Stimulated activated CD8-positive, alpha-beta memory T cell treated with anti-CD3 and anti-CD28 coated beads, Interleukin-7, amount 100 ng/mL, for 24 hours (primary cell): ENCODE measurements around the gene COQ2.
A peak's percentile ranks its signal among the peaks of the same experiment; 100 is the strongest.
"Not testable (repeated sequence)": the region's sequence is repeated elsewhere in the genome, so short reads cannot be mapped to it uniquely, and the experiment has no call there.

Experiments used
- DNase-seq: peaks from one replicate; pipeline ENCODE4 v3.0.0-alpha.2; 2020; ENCODE audit warnings: low read depth

The COQ2 gene, protein sequence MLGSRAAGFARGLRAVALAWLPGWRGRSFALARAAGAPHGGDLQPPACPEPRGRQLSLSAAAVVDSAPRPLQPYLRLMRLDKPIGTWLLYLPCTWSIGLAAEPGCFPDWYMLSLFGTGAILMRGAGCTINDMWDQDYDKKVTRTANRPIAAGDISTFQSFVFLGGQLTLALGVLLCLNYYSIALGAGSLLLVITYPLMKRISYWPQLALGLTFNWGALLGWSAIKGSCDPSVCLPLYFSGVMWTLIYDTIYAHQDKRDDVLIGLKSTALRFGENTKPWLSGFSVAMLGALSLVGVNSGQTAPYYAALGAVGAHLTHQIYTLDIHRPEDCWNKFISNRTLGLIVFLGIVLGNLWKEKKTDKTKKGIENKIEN

DNA sequence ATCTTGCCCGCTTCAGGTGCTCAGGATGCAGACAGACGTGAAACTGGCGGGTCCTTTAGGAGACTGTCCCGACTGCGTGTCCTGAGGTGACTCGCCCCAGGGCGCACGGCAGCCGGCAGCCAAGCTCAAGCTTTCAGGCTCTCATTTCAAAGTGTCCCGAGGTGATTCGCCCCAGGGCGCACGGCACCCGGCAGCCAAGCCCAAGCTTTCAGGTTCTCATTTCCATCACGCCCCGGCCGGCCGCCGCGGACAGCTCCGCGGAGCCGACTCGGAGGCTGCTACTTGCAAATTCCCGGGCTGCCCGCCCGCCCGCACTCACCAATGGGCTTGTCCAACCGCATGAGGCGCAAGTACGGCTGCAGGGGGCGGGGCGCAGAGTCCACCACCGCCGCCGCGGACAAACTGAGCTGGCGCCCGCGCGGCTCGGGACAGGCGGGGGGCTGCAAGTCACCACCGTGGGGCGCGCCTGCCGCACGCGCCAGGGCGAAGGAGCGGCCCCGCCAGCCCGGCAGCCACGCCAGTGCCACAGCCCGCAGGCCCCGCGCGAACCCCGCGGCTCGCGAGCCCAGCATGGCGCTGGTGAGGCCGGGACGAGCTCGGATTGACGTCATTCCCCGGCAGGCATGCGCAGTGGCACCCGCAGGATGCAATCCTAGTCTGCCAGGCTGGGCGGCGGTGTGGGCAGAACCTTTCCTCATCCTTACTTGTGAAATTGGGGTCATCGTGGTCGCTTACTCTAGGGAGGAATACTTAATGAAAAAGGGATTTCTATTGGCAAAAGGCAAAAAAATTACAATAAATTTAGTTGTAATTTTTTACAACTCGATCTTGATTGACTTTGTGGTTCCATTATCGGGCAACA lies at the start of gene COQ2:
Gene COQ2, minus strand, starts transcription at position 606 of the 862 bp plus-strand sequence. Its CDS starts 34 bp downstream, at position 572.
- DNase-seq, result peak; percentile 91

DNA sequence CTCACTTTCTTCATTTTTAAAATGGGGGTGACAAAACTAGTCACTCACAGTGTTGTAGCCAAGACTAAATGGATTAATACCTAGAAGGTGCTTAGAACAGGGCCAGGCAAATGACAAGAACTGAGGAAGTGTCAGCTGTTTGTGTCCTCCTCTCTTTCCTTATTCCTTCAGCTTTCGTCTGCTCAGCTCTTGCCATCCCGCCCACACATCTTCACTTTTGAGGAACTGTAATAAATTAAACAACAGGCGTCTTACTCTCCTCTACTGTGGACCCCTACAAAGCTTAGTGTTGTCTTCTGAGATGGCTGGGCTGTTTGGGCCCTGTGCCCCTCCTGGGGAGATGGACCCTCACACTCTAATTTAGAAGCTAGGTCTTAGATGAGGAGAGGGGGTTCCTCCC lies 47.4 kb upstream of the COQ2 start:
- DNase-seq, result no peak

DNA sequence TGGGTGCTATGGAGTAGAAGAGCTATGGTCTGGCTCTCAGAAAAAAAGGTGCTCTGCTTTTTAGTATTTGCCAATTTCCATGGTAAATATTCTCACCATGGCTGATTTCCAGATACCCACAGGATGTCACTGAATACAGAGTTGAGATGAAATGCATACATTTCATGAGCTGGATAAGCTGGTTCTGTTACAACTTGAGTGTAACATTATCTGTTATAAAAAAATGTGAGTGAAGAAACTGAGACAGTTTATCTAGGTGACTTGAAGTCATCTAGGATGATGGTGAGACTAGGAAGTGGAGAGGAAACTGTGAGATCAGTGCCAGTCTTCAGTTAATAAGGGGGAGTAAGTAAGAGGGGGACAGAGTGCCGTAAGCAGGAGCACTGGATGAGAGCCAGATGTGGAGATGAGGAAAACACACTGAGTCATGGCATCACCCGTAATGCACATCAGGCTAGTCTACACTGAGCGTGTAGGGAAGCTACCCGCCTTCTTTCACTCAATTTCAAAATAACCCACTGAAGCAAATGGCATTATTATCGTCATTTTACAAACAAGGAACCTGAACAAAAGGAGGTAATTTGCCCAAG lies 45.0 kb upstream of the COQ2 start:
- no peak for DNase-seq

DNA sequence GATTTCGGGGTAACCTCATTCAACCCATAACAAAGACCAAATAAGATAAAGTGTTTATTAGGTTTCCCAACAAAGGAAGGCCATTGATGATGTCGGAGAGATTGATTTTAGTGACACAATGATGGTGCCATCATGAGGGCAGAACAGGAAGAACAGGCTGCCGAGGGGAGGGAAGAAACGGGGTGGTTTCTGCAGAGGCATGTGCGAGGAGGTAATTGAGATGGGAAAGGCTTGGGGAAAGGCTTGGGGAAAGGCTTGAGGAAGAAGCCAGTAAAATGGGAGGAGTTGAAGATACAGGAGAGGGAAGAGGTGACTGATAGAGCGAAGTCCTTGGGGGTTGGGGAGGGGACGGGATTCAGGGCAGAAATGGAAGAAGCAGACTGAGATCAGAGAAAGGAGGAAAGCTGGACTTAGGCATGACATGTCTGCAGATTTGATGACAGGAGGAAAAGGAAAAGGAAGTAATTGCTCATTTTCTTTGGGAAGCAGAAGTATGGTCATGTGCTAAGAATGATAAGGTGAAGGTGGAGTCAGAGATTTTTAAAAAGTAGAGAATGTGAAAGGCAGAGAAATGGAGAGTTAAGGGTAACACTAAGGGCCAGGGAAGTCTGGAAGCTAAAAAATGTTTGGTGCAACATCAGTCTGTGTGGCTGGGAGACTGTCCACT lies 44.1 kb upstream of the COQ2 start:
- DNase-seq, result no peak

DNA sequence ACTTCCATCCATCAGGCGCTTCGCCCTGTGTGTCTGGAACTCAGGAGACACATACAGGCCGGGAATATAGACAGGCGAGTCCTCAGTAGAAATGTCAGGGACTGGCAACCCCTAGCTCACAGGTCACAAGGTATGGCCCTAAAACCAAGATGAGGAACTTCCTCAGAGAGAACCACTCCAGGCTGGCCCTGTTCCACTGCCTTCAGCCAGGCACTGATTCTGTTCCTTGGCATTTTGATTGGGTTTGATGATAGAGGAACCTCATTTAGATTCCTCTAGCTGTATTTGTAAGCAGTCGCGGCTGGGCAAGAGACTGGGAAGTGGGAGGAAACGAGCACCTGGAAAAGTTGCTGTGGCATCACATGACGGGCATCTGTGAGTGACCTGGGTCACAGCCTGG lies 41.9 kb upstream of the COQ2 start:
- no peak for DNase-seq

DNA sequence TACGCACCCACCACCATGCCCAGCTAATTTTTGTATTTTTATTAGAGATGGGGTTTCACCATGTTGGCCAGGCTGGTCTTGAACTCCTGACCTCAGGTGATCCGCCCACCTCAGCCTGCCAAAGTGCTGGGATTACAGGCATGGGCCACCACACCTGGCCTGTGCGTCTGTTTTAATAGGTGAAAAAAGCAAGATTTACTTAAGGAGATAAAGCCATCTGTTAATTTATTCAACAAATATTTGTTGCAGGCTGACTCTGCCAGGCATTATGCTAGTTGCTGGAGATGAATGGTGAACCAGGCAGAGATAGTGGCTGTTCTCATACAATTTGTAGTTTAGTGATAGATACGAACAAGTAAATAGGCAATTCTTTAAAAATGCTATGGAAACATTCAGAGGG lies 40.7 kb upstream of the COQ2 start:
- DNase-seq, result not testable (repeated sequence)

DNA sequence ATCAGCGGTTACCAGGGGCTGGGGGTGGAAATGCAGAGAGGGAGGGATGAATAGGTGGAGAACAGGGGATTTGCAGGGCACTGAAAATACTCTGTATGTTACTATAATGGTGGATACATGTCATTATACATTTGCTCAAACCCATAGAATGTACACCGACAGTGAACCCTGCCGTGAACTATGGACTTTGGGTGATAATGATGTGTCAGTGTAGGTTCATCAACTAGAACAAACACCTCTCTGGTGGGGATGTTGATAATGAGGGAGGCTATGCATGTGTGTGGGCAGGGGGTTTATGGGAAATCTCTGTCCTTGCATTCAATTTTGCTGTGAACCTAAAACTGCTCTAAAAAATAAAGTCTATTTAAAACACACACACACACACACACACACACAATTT lies 38.5 kb upstream of the COQ2 start:
- no peak for DNase-seq

DNA sequence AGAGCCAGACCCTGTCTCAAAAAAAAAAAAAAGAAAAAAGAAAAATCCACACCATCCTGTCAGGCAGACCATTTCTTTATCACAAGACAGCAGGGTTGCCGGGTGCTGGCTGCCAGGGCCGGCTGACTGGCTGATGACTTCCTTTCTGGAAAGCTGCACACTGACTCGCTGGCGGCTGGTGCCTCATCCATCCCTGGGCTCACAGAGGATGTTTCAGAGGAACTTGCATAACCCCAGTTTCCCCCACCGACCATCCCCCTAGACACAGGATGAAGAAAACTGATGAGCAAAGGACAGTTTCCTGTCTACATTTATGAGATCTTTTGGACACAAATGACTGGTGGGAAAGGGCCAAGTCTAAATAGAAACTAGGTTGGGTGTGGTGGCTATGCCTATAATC lies 36.0 kb upstream of the COQ2 start:
- DNase-seq, result no peak

DNA sequence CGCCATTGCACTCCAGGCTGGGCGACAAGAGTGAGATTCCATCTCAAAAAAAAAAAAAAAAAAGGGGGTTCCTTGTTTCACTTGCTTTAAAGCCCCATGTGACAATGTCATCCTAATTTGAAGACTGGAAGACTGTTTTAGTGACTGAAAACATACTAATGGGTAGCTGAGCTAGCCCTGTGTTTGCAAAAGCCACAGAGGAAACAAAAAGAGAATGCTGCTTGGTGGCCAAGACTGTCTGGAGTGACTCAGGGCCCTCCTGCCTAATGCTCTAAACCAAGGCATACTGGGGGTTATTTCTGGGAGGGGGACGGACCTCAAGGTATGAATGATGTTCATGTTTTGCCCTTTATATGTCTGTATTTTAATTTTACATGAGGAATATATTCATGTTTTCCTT lies 34.1 kb upstream of the COQ2 start:
- no peak for DNase-seq

DNA sequence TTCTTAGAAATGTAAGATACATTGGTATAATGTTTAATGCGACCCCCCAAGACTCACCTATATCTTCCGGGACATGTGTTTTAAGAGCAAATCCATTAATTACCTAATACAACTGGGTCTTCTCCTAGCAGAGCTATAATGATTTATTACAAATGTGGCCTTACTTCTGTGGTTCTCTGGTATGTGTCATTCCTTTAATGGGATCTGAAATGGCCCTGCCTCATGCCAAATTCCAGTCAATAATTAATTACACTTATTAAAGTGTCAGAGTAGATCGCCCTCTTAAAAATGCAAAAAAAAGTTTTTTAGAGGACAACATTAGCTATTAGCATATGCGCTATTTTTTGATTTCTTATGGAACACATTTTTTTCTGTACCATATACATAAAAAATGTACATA lies 33.1 kb upstream of the COQ2 start:
- DNase-seq, result no peak

DNA sequence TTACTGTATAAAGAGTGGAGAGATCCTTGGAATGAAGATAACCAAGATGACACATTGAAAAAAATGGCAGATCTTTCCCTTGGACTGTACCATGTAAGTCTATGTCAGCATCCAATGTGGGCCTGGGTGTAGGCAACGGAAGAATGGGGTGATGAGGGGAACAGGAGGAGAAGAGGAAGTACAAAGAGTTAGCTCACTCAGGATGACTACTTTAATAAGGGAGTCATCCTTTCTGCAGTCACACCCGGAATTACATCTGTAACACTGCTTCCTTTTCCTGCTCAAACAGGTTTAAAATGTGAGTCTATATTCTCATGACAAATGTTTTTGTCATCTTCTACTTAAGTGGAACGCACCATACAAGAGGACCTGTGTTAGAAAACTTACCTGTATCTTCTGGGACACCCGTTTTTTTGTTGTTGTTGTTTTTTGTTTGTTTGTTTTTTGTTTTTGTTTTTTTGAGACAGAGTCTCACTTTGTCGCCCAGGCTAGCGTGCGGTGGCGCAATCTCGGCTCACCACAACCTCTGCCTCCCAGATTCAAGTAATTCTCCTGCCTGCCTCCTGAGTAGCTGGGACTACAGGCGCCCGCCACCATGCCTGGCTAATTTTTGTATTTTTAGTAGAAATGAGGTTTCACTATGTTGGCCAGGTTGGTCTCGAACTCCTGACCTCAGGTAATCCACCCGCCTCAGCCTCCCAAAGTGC lies 32.0 kb upstream of the COQ2 start:
- no peak for DNase-seq

DNA sequence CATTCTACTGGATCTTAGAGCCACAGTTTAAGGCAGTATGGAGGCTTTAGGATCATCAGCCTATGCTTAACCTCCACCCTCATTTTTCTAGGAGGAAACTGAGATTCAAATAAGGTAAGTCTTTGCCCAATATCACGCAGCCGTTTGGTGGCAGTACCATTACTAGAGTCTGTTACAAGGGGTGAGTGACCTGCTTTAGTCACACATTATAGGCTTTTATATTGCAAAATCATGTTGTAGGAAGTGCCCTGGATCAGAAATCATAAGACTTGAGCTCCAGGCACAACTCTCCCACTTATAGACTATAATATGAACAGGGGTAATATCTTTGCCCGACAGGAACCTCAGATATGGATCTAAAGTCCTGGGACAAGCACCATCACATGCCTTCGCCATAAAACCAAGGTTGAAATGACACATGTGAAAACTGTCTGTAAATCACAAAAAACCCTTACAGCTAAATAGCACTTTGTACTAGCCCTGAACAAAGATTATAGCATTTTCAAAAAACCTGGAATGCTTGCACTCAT lies 30.8 kb upstream of the COQ2 start:
- no peak for DNase-seq

DNA sequence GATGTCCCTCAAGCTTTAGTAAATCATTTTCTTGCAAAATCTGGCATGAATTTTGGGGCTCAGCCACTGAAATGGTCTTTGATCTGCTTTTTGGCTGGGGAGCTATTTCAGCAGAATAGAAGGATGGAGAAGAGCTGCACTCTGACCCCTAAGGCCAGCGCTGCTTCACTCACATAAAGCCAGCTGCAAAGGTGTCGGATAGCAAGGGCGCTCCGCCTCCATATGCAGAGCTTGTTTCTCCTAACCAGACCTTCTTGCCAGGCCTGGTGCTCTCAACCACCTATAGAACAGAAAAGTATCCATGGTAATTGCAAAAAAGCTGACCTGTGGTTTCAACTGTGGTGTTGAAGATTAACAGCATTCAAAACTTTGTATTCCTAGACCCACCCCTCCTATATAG lies 24.1 kb upstream of the COQ2 start:
- no peak for DNase-seq

DNA sequence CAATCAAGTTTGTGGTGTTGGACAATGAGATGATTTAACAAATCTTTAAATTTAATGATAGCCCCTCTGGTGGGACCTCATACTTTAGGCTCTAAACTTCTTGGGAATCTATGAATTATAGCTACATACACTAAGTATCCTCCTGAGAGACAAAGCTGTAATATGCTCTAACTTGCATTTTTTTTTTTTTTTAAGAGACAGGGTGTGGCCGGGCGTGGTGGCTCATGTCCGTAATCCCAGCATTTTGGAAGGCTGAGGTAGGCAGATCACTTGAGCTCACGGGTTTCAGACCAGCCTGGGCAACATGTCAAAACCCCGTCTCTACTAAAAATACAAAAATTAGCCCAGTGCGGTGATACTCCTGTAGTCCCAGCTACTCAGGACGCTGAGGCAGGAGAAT lies 23.3 kb upstream of the COQ2 start:
- no peak for DNase-seq

DNA sequence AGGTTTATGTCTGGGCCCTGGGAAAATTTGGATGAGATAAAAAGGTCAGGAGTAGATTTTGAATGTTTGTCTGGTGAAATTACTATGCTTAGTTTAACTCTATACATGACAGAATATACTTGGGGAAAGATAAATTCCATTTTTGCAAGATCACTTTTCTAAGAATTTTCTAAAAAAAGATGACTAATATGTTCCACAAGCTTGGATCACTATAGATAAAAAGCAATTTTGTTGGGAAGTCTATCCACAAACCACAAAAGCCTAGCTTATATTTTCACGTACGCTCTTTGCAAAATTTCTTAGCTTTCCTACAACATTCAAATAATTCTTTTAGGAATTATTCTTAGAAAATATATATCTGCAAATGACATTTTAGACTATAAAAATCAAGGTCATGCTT lies 20.6 kb upstream of the COQ2 start:
- no peak for DNase-seq

DNA sequence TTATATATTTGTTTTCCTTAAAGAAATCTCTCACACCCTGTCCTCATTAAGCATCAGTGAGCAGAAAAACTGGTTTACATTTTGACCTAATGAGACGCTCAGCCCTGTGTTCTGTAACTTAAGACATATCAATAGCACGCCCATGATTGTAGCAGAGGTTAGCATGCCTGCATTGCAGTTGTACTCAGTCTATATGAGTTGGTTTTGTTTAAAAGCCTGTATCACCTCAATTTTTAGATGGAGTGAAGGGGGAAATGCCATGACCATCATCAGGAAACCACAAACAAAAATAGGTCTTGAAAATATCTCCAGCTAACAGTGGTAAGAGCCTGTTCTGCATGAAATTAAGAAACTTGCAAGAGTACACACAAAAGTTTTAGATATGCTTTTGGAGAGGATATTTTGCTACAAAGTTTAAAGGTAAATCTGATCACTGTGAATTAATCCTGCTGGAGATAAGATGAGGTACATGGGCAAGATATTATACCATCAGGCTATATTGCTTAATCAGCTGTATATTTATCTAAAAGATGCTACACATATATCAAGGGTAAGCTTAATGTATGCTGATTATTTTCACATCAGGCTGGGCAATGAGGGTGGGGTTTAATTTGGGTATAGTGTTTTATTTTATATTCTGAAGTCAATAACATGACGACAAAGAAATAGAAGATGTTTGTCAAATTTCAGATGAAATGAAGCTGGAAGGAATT lies 13.1 kb upstream of the COQ2 start:
- no peak for DNase-seq

DNA sequence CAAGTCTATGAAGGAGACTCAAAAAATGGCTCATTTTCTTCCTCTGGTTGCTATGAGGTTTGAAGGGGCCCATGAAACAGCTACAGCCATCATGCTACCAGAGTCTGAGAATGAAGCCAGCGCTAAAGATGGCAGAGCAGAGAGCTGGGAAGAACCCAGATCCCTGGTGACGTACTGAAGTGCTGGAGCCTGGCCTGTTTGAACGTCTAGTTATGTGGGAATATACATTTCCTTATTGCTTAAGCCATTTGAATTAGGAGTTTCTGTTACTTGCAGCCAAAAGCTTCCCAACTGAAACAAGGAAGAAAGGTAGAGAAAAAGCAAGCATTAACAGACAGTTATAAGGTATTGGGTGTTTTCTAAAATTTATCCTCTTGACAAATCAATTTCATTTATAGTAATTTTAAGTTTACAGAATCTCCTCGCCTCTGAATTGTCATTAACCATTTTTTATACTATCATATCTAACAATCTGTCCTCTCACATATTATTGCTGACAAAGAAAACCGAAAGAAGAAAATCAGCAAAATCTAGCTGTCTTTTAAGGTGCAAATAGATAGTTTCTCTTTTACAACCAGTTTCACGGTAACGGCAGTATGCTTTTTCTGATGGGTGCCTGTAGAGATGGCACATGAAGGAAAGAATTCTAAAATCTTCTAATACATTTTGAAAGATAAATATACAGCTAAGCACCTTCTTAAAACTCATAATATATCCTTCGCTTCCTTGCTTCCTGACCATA lies 8.9 kb upstream of the COQ2 start:
- DNase-seq, result no peak

DNA sequence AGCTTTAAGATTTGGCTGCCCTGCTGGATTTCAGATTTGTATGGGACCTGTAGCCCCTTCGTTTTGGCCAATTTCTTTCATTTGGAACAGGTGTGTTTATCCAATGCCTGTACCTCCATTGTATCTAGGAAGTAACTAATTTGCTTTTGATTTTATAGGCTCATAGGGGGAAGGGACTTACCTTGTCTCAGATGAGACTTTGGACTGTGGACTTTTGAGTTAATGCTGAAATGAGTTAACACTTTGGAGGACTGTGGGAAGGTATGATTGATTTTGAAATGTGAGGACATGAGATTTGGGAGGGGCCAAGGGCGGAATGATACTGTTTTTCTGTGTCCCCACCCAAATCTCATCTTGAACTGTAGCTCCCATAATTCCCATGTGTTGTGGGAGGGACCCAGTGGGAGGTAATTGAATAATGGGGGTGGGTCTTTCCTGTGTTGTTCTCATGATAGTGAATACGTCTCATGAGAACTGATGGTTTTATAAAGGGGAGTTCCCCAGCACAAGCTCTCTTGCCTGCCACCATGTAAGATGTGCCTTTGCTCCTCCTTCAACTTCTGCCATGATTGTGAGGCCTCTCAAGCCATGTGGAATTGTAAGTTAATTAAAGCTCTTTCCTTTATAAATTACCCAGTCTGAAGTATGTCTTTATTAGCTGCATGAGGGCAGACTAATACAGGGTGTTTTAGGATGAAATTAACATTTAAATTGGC lies 5.6 kb upstream of the COQ2 start:
- not testable (repeated sequence) for DNase-seq

DNA sequence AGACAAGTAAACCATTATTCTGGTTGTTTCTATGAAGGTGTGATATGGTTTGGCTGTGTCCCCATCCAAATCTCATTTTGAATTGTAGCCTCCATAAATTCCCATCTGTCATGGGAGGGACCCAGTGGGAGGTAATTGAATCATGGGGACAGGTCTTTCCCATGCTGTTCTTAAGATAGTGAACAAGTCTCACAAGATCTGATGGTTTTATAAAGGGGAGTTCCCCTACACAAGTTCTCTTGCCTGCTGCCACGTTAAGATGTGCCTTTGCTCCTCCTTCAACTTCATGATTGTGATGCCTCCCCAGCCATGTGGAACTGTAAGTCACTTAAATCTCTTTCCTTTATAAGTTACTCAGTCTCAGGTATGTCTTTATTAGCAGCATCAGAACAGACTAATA lies 3.8 kb upstream of the COQ2 start:
- not testable (repeated sequence) for DNase-seq

DNA sequence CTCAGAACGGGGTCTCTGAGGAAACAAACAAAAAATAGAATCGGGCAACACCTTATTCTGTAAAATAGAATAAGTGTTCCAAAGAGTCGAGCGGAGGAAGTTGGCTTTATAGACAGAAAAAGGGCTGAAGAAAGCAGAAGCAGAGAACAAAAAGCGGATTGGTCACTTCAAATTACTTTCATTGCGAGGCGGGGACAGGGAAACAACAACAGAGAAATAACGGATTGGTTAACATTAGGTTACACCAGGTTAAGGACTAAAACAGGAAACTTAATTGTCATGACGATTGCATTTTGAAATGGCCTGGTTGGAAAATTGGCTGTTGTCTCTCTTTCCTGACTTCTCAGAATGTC lies 433 bp upstream of the COQ2 start:
- no peak for DNase-seq
